Kidney epithelial cell (primary cell): ENCODE measurements around the gene HIRA. TPM values are rescaled to one million over a fixed set of nuclear protein-coding genes. Genes with fewer than 3 reads are reported as not detected.

ENCODE experiments used
- DNase-seq: peaks from one replicate; pipeline ENCODE4 v3.0.0-alpha.2; 2010; ENCODE audit warnings: low read depth
- H3K27me3 ChIP-seq: 2 replicates; pipeline ENCODE4 v1.6.0; 2011; ENCODE audit warnings: low read length; ENCODE audit not compliant: control insufficient read depth, insufficient read depth
- H3K36me3 ChIP-seq: 2 replicates; pipeline ENCODE4 v1.5.1; 2011; ENCODE audit warnings: low read length; ENCODE audit not compliant: control insufficient read depth, insufficient read depth
- H3K4me3 ChIP-seq: 2 replicates; pipeline ENCODE4 v1.5.1; 2011; ENCODE audit warnings: low read depth, mild to moderate bottlenecking, control low read depth, low read length
- CTCF ChIP-seq: IDR thresholded peaks from 2 replicates; pipeline ENCODE4 v1.5.1; 2011; ENCODE audit warnings: mild to moderate bottlenecking, moderate library complexity, low read length, control low read depth, inconsistent platforms; ENCODE audit not compliant: insufficient read depth, poor library complexity, severe bottlenecking
- total RNA-seq: library from RNA; depleted of rRNA; stranded (reverse); fragments of >200 nt; gene quantifications from 2 replicates; pipeline ENCODE4 v1.2.3, GENCODE V29; 2015

Gene HIRA
- total RNA-seq, 1 donor from 2014 or later: 31.8 TPM

GRCh38 chr22:19349778-19350475 lies 81.6 kb downstream of the HIRA start:
- Histone ChIP-seq H3K36me3 (peaks cover 2% of the 10 kb centered on the region), H3K27me3 (no peaks in the 10 kb centered on the region), H3K4me3 (no peak overlapping the region)
- no peak for DNase-seq
- no peak for TF ChIP-seq CTCF

GRCh38 chr22:19346677-19347265 lies 84.8 kb downstream of the HIRA start:
- no peaks in the 10 kb centered on the region for H3K27me3 ChIP-seq
- DNase-seq: no peak
- H3K36me3 ChIP-seq: peaks cover 1% of the 10 kb centered on the region
- TF ChIP-seq CTCF: no peak
- no peak overlapping the region for H3K4me3 ChIP-seq

GRCh38 chr22:19344420-19344819 lies 87.1 kb downstream of the HIRA start:
- Histone ChIP-seq H3K27me3 (no peaks in the 10 kb centered on the region), H3K4me3 (no peak overlapping the region), H3K36me3 (peaks cover 1% of the 10 kb centered on the region)
- TF ChIP-seq CTCF: no peak
- no peak for DNase-seq

GRCh38 chr22:19343470-19343869 lies 88.1 kb downstream of the HIRA start:
- DNase-seq: no peak
- Histone ChIP-seq H3K27me3 (no peaks in the 10 kb centered on the region), H3K4me3 (no peak overlapping the region), H3K36me3 (peaks cover 1% of the 10 kb centered on the region)
- TF ChIP-seq CTCF: no peak

- Histone ChIP-seq H3K27me3 (no peaks in the 10 kb centered on the region), H3K4me3 (no peak overlapping the region), H3K36me3 (peaks cover 2% of the 10 kb centered on the region)
- DNase-seq: no peak
- TF ChIP-seq CTCF: no peak
These were observed 90.0 kb downstream of the HIRA start for GRCh38 chr22:19341500-19341899.

GRCh38 chr22:19337137-19337536 lies 94.4 kb downstream of the HIRA start:
- peaks cover 3% of the 10 kb centered on the region for H3K36me3 ChIP-seq
- no peak overlapping the region for H3K4me3 ChIP-seq
- TF ChIP-seq CTCF: no peak
- DNase-seq: no peak
- no peaks in the 10 kb centered on the region for H3K27me3 ChIP-seq
